Anterior cingulate cortex (tissue), 58 donors: ENCODE results near the gene TECR.
"Not testable (repeated sequence)": the region's sequence is repeated elsewhere in the genome, so short reads cannot be mapped to it uniquely, and the experiment has no call there.

Experiments used
- DNase-seq, 58 donors: peaks; one replicate each; lab custom pipeline; 2025; lab: John Stamatoyannopoulos, UW

Gene TECR

DNA sequence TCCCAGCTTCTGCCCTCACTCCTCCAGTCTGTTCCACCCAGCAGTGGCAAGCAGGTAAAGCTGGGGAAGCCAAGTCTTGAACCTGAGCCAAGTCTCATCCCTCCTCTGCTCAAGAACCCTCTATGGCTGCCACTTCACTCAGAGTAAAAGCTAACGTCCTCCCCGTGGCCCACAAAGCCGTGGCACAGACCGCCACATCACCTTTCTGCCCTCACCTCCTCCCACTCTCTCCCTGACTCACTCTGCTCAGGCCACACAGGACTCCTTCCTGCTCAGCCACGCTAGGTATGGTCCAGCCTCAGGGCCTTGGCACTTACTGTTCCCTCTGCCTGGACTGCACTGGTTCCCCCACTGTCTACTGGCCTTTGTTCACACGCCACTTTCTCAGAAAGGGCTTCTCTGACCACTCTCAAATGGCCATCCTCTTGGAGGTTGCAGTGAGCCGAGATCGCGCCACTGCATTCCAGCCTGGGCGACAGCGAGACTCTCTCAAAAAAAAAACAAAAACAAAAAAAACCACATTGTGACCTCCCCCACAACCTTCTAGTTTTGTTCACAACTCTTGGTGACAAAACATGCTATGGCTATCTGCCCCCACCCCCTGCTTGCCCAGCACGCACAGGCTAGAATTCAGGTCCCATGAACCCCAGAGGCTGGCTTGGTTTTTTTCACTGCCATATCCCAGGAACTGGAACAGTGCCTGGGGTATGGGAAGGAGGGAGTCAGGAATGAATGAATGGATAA, 26.7 kb downstream of the TECR start:
- no peak for DNase-seq

- peak in 55 of 58 donors; percentile 26 to 87 (median 70) for DNase-seq
These were observed 27.3 kb downstream of the TECR start for GRCh38 chr19:14556662-14557188.

DNA sequence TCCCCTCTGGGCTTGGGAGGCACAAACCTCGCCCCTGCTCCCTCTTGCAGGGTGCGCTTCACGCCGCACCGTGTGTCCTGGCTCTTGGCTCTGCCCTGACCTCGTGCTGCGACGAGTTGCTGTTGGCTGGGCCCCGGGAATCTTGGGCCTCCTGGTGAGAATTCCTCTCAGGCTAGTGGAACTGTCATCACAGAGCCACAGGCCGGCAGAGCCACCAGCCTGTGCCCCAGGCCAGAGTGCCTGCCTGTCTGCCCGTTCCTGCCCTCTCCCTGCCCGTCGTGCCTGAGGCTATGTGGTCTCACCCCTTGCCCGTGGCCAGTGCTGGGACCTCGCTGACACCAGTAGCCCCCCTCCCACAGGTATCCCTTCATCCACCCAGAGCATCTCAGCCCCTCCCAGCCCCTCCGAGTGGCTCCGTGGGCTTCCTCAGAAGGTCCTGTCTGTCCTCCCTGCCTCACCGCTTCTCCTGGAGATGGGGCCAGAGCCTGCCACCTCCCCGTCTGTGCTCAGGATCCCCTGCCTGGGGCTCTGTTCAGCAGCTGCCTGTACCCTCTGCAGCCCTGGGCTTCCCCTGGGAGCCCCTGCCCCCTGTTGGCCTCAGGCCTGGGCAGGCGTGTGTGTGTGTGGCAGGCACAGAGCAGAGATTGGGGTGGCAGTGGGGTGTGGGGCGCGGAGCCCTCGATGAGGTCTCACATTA, 29.1 kb downstream of the TECR start:
- DNase-seq = peak in 1 of 58 donors; percentile 16

DNA sequence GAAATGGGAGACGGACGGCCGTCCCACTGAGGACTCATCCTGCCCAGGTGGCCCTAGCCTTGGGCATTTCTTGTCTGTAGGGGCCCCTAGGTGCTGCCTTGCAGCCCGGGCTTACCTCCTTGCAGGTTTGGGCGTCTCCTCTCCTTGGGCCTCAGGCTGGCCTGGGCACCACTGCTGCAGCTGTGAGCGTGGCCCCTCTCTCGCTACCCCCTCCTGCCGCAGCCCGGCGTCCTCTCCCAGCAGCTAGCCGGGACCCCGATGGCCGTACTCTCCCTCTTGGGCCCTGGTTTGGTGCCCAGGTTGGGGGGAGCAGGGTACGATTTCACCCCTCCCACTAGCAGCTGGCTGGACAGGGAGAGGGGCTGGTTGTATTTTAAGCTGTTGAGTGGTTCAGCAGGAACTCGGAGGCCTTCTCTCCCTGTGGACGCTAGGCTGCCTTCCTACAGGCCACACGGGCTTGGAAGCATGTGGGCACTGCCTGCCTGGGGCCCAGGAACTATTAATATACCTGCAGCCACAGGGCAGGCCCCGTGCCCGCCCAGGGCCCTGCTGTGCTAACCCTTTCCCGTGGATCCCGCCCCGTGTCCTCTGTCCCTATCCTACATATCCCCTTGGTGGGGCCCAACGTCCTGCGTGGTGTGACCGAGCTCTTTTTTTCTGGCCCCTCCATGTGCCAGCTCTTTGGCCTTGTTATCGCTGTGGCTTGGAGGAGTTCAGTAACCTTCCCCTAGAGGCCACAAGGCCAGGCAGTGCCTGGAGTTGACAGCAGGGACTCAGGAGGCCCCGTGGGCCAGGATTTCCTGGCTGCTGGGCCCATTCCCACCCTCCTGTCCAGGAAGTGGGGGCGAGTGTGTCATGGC, 30.8 kb downstream of the TECR start:
- DNase-seq = no peak

DNA sequence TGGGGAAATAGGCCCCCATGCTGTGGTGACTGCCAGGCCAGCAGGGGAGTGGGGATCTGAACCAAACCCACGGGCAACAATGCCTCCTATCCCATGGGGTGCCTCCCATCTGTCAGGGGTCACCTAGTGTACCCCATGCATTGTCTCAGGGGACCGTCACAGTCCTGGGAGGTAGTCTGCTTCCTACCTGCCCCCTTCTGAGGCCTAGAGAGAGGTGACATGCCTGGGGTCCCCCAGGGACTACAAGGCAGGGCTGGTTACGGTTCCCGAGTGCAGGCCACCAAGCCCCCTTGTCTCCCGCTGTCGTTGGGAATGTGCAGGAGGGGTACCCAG, 31.3 kb downstream of the TECR start:
- DNase-seq = no peak

GRCh38 chr19:14561249-14561648, 31.9 kb downstream of the TECR start:
- DNase-seq = no peak

DNA sequence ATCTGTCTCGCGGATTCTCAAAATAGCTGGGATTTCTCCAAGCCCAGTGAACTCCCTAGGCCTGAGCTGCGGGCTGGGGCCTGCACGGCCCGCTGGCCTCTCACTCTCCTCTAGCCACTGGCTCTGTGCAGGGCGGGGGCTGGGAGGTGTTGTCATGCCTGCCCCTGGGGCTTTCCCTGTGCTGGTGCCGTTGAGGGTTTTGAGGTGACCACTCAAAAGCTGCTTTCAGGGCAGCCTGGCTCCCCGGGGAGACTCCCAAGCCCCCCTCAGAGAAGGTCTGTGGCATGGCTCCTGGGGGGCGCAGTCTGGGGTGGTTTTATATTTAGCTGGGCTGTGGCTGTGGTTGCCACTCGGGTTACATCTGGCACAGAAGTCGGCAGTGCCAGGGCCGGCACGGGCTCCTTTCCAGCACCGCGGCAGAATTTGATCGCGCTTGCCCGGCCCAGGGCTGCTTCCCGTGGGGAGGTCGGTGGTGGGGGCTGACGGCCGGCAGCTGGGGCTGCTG, 32.5 kb downstream of the TECR start:
- DNase-seq = peak in 51 of 58 donors; percentile 18 to 84 (median 63)

- no peak for DNase-seq
These were observed 33.5 kb downstream of the TECR start for GRCh38 chr19:14562660-14563589.

DNA sequence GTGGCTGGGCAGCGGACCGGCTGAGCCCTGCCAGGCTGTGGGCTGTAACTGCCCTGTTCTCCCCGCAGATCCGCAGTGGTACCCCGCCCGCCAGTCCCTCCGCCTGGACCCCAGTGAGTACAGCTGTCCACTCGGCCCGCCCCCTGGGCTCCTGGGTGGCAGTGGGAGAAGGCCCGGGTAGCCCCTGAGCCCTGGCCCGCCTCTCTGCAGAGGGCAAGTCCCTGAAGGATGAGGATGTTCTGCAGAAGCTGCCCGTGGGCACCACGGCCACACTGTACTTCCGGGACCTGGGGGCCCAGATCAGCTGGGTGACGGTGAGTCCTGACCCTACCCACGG, 34.2 kb downstream of the TECR start:
- no peak for DNase-seq

GRCh38 chr19:14563989-14564651, 34.7 kb downstream of the TECR start:
- DNase-seq = no peak

GRCh38 chr19:14564652-14565297, 35.4 kb downstream of the TECR start:
- not testable (repeated sequence) for DNase-seq

DNA sequence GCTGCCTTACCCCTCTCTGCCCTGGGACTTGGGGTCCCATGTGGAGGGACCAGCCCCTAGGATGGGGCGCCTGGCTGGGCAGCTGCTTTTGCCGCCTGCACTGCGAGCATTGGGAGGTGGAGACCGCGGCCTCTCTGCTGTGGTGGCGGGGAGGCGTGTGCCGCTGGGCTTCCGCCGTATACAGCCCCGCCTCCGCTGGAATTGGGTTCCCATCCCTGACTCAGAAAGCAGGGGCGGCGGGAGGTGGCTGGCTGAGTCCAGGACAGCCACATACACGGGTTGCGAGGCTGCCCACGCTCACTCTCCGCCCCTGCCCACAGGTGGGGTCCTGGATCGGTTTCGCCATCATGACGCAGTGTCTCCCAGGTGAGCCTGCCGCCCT, 35.9 kb downstream of the TECR start:
- peak in 9 of 58 donors; percentile 31 to 59 (median 37) for DNase-seq

- DNase-seq = no peak
These were observed 36.6 kb downstream of the TECR start for GRCh38 chr19:14565765-14566711.

- no peak for DNase-seq
These were observed 37.3 kb downstream of the TECR start for GRCh38 chr19:14566712-14567077.

- DNase-seq = no peak
These were observed 37.7 kb downstream of the TECR start for GRCh38 chr19:14567079-14567478.

GRCh38 chr19:14570864-14571527, 41.6 kb downstream of the TECR start:
- DNase-seq = no peak
